ENCODE data around the gene ASB16. TPM values are rescaled to one million over a fixed set of nuclear protein-coding genes. Genes with fewer than 3 reads are reported as not detected.

The ASB16 gene
- total and polyA plus RNA-seq, 10 of the 15 experiments (the other 5 are each of a cell fraction or from before 2014, with no cell fraction given): 0.07 to 1.1 (median 0.44) TPM; not detected in 5

- no peaks in the 10 kb centered on the region for H3K9me3 ChIP-seq (replicated peaks; ENCODE audit: control insufficient read depth, insufficient read depth, low read length)
- in situ Hi-C loops (cut with MboI): no loop called here
- no peaks in the 10 kb centered on the region; a peak in 1 of 4 replicates for H3K27me3 ChIP-seq (replicated peaks in 1 of 2; ENCODE audit: control insufficient read depth in 2 of 2, insufficient read depth in 2 of 2, low read length in 1 of 2)
- H3K36me3 ChIP-seq (ENCODE audit: control insufficient read depth in 2 of 2, insufficient read depth in 2 of 2, low read length in 1 of 2): no peaks in the 10 kb centered on the region
- ChIA-PET POLR2A (no interaction called here), RAD21 (ENCODE audit: unreplicated experiment) (interaction anchor here (1.4 kb wide), 1 partner anchor 11 kb away, joined by 5 read pairs; the partner anchor contains the start of gene HDAC5), CTCF (interaction anchor here (0.9 to 2.7 kb wide), 3 partner anchors 11 to 35 kb away, joined by 3 to 12 read pairs (median 9); partner anchors contain the start of gene HDAC5), SMC1A (ENCODE audit: uncharacterized antibody, unreplicated experiment) (interaction anchor here (1.8 kb wide), 1 partner anchor 76 kb away, joined by 5 read pairs; no protein-coding TSS in a partner anchor)
- H2AFZ ChIP-seq (ENCODE audit: control insufficient read depth, low read depth, low read length): no peak overlapping the region
- 44% methylated on average over 4 of the region's 4 CpGs for WGBS (ENCODE audit: insufficient coverage, insufficient replicate concordance, low lambda C conversion rate, missing lambda C conversion rate)
- TF ChIP-seq BHLHE40 (IDR thresholded peaks at IDR 0.05; ENCODE audit: borderline replicate concordance in 1 of 2, low read depth in 2 of 2, low read length in 1 of 2) (no peak), CEBPB (IDR thresholded peaks at IDR 0.05; ENCODE audit: borderline replicate concordance in 1 of 2, low read depth in 2 of 2, low read length in 2 of 2) (no peak), SIN3A (IDR thresholded peaks at IDR 0.05; ENCODE audit: low read depth, low read length) (no peak), POU2F2 (IDR thresholded peaks at IDR 0.05; ENCODE audit: borderline replicate concordance, low read depth, low read length) (no peak), CEBPZ (IDR thresholded peaks at IDR 0.05; ENCODE audit: low read depth, low read length) (no peak), MTA2 (IDR thresholded peaks at IDR 0.05; ENCODE audit: low read depth) (no peak), RELB (IDR thresholded peaks at IDR 0.05; ENCODE audit: low read depth) (no peak), NR2C2 (IDR thresholded peaks at IDR 0.05; ENCODE audit: borderline replicate concordance, control insufficient read depth, insufficient read length, low read depth) (no peak), SUPT20H (IDR thresholded peaks at IDR 0.05; ENCODE audit: borderline replicate concordance, control insufficient read depth, low read depth, low read length) (no peak), YBX1 (IDR thresholded peaks at IDR 0.05) (no peak), JUNB (IDR thresholded peaks at IDR 0.05) (no peak), FOS (IDR thresholded peaks at IDR 0.05; ENCODE audit: borderline replicate concordance, extremely low read depth, insufficient read length) (no peak), EZH2 (IDR thresholded peaks at IDR 0.05; ENCODE audit: borderline replicate concordance, control insufficient read depth, low read depth, low read length) (no peak), SMC3 (IDR thresholded peaks at IDR 0.05; ENCODE audit: borderline replicate concordance, low read length) (no peak)
- no peak overlapping the region for H3K4me2 ChIP-seq (ENCODE audit: control insufficient read depth, insufficient read depth)
- intact Hi-C loops (cut with micrococcal nuclease; ENCODE audit: unreplicated experiment): no loop called here
- no peak overlapping the region for H3K9ac ChIP-seq (ENCODE audit: control insufficient read depth, insufficient read depth, low read length)
- no TSS peak for BruUV-seq (replicated peaks)
- no peak overlapping the region for H3K27ac ChIP-seq (ENCODE audit: control insufficient read depth, insufficient read depth)
- FAIRE-seq (no peak), ATAC-seq (no peak), DNase-seq (ENCODE audit: low read depth, low spot score) (no peak)
- H3K4me1 ChIP-seq (ENCODE audit: control insufficient read depth, insufficient read depth, low read length): peaks cover 15% of the 10 kb centered on the region
- H4K20me1 ChIP-seq (ENCODE audit: control insufficient read depth, insufficient read depth): no peaks in the 10 kb centered on the region
- H3K4me3 ChIP-seq: no peak overlapping the region
- H3K79me2 ChIP-seq (ENCODE audit: control insufficient read depth, insufficient read depth, low read length): no peaks in the 10 kb centered on the region
Measured at GRCh38 chr17:44133918-44134476, 36.5 kb upstream of the ASB16 start.
